HG02571 (cell line): ENCODE data around the gene HHIPL1.

ENCODE experiments used
- ATAC-seq: cut with Tn5 transposase; IDR thresholded peaks from one replicate; pipeline ENCODE4 v1.9.1; 2021; ENCODE audit warnings: mild to moderate bottlenecking, moderate library complexity; ENCODE audit not compliant: unreplicated experiment

Gene HHIPL1

DNA sequence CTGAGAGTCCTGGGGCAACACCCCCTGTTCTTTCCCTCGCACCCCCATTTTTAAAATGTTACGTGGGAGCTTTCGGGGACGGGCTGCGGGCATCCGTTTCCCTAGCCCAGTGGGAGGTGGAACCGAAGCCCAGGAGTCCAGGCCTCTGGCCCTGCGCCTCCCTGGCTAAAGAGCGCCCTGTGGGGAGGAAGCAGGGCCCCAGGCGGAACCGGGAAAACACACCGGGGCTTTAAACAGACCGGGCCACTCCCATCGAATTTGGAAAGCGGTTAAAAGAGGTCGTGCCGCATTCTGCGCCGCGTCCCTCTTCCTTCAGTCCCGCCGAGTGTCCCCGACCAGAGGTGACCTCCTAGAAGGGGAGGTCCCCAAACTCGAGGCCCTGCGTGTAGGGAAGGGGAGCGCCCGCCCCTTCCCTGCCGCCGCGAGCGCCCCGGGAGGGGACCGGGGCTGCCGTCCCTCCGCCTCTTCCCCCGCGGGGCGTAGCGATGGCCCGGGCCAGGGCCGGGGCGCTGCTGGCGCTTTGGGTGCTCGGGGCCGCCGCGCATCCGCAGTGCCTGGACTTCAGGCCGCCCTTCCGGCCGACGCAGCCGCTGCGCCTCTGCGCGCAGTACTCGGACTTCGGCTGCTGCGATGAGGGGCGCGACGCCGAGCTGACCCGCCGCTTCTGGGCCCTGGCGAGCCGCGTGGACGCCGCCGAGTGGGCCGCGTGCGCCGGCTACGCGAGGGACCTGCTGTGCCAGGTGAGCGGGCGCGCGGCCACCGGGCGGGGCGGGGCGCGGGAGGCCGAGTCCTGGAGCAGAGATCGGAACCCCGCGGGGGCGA lies at the start of gene HHIPL1:
Gene HHIPL1 (plus strand): TSS at position 407 of the 822 bp plus-strand sequence. CDS start 79 bp downstream, at position 486.
- ATAC-seq = no peak

DNA sequence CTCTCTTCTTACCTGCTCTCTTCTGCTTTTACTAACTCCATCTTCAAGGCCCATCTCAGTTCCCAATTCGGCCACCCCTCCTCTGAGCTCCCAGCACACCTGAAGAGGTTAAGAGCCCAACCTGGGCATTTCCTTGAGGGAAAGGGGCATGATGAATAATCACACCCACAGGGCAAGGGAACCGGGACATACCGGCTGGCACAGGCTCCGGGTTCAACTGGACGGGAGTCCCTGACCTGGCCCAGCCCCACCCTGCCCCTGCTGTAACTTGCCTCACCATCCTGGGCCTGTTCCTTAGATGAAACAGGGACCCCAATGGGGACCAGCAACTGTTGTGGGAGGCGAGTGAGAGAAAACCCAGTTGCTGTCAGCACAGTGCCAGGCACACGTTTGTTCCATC lies 49.4 kb upstream of the HHIPL1 start:
- ATAC-seq = no peak

DNA sequence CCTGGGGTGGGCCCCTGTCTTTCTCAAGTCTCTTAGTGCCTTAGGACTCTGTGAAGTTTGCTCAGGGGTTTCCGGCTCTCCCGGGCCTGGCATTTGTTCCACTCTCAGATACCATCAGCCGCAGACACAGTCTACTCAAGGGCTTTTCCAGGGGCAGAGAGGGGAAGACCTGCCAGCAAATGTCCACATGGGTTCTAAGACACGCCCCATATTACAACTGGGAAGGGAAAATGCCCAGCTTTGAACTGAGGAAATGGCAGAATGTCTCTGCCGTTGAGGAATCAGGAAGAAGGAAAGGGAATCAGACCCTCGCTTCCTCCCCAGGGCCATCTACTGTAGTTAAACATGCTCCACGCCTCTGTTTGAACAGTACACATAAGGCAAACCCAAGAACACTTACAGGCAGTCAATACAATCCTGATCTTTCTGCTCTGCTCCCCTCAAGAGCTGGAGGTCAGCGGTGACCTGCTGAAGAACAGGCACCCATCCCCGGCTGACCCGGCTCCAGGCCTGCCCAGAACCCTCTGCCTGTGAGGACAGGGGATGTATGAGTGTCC lies 48.8 kb upstream of the HHIPL1 start:
- no peak for ATAC-seq

DNA sequence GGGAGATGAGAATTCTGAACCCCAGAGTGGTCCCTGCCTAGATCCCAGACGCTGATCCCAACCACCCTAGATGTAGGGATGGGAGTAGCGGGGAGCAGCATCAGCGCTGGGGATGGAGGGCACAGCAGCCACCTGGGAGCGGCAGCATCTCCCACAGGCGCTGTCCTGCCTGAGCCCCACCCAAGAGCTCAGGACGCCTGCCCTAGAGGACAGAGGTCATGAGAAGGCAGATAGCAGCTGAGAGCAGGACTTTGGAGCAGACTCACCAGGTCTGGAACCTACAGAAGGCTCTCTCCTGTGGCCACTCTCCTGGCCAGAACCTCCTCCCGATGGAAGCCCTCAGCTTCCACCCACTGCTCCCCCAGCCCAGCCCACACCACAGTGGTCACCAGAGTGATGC lies 48.2 kb upstream of the HHIPL1 start:
- no peak for ATAC-seq

DNA sequence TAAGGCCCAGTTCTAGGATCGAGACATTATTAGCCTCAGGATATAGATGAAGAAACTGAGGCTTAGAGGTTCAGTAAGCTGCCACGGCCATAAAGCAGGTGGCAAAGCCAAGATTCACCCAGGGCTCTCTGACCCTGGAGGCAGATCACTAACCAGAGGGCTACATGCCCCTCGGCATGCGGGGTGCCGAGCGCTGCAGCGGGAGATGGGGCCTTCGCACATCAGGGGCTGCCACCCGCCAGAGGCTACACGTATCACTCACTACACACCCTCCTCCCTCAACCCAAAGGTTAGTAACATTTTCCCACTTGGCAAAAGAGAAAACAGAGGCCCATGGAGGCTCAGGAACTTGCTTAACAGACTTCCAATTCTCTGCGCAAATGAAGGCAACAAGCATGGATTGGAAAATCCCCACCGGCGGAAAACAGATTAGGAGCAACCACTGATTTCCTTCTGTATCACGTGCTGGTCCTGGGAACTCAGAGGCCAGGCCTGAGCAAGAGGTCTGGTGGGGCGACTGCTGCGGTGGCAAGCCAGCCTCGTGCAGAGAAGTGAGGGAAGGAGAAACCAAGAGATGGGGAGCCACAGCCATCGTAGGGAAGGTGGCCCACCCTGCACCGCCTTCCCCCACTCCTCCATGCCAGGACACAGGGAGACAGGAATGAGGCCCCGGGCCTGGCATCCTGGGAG lies 46.9 kb upstream of the HHIPL1 start:
- no peak for ATAC-seq

DNA sequence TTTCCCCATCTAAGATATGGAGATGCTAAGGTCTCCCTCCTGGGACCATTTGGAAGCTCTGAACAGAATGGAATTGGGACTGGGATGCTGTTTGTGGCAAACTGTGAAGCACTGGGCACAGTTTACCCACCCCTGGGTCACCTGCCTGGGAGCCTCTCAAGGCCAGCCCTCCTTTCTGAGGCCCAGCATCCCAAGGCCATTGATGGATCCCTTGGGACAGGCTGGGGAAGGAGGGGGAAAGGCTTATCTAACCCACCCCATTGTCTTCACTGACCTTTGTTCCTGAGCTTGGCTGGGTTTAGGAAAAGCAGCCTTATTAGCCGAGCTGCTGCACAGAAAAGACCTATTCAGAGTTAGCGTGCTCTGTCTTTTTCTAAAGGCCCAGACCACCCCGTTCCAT lies 46.2 kb upstream of the HHIPL1 start:
- ATAC-seq = no peak

DNA sequence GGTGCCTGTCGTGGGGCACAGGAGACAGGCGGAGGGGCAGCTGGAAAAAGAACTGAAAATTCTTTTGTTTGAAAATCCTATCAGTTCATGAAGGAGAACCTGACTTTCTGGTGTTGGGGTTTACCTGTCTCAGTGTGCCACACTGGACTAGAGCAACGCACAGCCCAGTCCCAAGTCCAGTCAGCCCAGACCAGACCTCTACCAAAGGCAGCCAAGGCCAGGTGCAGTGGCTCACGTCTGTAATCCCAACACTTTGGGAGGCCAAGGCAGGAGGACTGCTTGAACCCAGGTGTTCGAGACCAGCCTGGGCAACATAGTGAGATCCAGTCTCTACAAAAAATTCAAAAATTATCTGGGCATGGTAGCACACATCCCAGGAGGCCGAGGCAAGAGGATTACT lies 45.5 kb upstream of the HHIPL1 start:
- no peak for ATAC-seq

DNA sequence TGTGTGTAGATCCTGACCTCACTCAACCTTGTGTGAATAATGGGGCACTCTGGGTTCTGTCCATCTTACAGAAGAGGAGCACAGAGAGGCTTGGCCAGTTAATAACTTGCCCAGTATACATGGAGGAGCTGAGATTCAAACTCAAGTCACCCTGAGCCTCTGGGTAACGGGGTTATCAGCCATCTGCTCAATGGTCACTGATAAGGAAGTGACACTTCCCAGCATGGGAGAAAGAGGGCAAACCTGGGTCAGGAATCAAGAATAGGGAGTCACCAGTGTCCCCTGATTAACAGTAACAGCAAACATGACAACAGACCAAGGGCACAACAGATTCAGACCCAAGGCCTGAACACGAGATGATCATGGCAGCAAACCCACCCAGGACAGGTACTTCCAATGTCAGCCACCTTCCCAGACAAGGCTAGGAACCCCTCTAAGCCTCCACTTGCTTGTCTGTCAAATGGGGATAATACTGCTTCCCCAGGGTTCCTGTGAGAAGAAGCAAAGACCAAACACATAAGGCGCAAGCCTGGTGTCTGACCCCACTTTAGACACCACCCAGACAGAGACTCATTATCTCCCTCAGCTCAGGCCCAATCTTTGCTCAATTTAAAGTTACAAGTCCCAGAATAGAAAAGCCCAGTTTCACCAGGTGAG lies 44.6 kb upstream of the HHIPL1 start:
- no peak for ATAC-seq

DNA sequence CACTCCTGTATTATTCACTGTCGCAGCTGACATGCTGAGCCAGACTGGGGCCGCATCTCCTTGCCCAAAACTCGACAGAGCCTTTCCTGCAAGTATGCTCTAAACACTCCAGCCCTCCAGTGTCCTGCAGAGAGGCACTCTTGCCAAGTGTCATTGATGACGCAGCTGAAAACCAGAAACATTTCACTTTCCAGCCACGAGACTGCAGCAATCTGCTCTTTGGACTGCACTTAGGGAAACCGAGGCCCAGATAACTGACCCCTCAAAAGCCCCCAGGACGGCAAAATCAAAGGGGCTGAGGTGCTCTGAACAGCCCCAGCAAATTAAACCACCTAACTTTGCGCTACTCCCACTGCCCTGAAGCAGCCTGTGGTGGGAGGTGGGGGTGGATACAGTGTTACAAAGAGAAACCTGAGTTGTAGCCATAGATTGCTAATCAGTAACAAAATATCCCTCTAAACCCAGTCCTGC lies 43.5 kb upstream of the HHIPL1 start:
- no peak for ATAC-seq

DNA sequence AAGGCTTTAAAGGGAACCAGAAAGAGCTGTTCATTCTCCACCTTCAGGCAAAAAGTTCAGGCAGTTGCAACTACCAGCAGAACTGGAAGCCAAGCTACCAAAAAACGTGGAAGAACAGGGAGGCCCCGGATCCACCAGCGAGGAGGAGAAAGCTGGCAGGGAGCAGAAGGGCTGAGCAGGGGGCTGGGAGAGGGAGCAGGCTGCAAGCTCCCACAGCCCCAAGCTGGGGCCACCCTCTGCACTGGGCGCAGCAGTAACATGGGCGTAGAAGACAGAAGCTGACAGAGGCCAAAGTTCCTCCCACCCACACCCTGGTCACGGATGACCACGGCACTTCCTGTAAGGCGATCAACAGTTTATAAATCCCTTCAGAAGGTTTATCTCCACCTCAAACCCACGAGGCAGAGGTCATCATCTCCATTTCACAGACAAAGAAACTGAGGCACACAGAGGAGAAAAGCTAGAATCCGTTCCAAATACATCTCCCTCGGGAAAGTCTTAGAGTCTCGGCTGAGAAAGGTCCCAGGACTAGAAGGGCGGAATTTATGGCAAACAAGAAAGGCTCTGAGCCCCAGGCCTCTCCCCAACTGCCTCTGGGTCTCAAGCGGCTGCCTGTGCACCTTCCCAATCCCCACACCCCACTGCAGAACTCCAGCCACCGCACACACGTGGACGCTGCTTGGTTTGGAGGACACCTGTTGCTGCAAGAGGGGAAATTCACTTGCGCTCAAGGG lies 42.7 kb upstream of the HHIPL1 start:
- no peak for ATAC-seq

DNA sequence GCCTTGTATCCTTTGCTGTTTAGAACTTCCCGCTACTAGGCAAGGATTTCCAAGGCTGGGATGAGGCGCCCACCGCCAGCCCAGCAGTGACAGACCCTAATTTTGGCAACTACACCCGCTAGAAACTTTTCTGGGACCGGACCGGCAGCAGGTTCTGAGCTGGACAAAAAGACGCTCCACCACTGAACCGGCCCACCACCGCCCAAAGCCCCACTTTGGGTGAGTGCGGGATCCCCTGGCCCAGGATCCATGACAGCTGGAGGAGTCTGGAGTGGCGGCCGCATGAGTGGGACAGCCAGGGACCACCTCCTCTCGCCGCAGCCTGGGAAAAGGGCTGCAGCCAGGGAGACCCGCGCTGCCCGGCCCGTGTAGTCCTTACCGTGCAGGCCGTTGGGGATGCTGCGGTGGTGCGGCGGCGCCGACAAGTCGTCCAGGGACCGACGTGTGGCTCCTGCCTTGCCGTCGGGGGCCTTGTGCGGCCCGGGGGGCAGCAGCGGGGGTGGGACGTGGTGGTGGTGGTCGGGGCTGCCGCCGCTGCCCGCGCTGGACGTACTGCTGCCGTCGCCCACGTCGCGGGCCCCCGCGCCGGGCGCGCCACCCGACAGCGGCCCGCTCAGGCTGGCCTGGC lies 42.0 kb upstream of the HHIPL1 start:
- no peak for ATAC-seq

DNA sequence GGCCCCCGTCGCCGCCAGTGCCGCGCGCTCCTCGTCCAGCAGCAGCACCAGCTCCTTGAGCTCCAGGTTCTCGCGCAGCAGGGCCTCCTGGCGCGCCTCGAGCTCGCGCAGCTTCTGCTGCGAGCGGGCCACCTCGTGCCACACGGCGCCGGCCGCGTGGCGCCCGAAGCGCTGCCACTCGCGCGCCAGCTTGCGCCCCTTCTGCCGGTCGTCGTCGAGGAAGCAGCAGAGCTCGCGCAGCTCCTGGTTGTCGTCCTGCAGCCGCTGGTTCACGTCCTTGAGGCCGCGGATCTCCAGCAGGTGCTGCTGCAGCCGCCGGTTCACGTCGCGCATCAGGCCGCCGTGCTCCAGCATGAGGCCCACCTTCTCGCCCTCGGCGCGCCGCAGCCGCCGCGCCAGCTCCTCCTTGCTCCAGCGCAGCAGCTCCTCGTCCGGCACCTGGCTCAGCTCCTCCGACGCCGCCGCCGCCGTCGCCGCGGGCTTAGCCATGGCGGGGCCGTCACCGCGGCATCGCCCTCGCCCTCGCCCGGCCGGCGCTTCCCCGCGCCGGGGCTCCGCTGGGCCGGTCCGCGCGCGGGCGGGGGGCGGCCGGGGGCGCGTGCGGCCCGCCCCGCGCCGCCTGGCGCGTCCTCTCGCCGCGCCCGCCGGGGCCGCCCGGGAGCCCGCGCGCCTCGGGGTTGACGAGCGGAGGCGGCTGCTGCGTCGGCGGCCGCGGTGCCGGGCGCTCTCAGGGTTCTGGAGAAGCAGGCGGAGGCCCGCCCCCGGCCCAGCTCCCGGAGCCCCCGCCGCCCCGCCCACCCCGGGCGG lies 41.3 kb upstream of the HHIPL1 start, which contains the start of gene CCDC85C:
Gene CCDC85C (minus strand): TSS at position 737 of the 807 bp plus-strand sequence. CDS start 248 bp downstream, at position 489.
- ATAC-seq = no peak

DNA sequence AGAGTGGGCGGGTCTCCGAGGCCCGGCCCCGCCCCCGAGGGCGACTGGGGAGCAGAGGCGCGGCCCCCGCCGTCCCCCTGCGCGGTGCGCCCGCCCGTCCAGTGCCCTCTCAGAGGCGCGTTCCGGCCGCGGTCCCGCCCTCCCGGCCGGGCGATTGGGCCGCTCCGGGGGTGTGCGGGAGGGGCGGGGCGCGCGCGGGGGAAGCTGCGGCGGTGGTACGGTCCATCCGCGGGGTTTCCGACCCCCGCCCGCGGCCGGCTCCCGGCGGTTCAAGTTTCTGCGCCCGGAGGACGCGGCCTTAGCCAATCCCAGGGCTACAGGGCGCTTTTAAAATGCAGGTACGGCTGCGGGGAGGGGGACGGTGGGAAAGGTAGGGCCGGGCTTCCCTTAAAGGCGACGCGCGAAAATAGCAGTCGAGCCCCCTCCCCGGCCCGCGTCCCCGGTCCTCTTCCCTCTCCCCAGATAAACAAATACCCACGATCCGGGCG lies 40.6 kb upstream of the HHIPL1 start:
- ATAC-seq = peak; percentile 82

DNA sequence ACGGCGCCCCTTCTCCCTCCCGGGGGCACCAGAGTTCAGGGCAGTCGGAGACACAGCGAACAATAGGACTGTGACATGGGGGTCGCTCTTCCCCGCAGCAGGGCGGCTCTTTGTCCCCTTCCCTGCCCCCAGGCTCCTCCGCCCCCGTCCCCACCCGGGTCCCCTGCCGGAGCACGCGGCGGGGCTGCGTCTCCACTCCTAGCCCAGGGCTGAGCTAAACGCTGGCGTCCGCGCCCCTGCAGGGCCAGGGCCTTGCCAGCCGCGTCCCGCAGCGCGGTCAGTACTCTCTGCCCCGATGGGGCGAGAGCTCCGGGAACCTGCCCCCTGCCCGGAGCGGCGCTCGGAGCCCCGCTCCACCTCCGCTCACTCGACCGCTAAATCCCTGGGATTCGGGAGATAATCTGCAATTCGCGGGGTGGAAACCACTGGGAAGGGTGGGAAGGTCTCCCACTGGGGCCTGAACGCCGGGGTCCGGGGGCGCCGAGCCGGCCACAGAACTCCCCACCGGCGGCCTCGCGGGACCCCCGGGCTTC lies 40.1 kb upstream of the HHIPL1 start:
- ATAC-seq = no peak

DNA sequence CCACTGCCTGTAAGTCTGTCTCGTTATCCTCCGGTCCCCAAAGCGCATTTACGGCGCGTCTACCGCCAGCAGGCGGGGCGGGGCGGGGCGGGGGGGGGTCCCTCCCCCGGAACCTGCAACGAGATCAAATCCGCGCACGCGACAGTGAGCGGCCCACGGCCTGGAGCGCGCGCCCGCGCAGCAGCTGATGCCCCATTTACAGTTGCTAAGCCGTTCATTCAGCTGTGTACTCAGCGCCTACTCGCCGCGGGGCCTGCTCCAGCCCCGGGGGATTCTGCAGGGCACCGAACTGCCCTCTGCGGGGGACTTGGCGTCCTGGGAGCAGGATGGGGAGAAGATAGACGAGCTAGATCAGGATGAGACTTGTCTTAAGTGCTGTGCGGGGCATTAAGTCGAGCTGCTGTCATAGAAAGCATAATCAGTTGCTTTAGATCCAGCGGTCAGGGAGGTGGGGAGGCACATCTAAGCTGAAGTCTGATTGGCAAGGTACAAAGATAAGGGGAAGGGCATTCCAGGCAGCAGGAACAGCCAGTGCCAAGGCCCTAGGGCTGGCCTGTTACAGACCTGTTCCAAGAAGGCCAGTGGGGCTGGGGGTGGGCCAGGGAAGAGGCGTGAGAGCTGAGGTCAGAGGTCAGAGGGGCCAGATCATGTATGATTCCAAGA lies 39.5 kb upstream of the HHIPL1 start:
- ATAC-seq = peak; percentile 36

DNA sequence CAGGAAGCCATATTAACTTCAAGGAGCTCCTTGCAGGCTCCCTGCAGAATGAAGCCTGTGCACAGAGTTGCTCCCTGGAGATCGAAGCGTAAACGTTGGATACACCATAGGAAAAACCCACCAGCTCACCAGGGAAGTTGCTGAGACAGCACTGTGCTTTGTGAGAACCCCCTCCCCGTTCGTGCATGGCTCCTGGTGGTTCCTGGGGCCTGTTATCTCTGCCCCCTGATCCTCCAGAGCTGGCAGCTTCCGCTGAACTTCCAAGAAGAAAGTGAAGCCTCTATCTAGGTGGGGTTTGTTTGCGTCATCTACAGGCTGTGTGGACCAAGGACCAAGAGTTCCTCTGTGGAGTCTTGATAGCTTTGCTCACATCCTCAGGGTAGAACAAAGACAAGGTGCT lies 38.6 kb upstream of the HHIPL1 start:
- no peak for ATAC-seq

DNA sequence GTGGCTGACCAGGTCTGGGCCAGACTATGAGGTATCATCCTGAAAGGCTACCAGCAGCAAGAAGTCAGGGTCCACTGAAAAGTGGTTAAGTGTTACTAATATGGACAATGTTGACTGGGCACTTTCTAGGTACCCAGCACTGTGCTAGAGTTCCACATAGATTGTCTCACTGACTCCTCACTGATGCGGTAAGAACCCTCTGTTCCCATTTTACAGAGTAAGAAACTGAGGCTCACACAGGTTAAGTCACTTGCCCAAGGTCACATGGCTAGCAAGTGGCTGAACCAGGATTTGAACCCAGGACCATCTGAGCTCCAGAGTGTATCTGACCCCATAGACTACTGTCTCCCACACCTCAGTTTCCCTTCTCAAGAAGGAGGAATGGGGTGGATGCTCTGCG lies 36.3 kb upstream of the HHIPL1 start:
- ATAC-seq = no peak
